H9 (cell line): ENCODE results near the gene TRPM3. TPM values are rescaled to one million over a fixed set of nuclear protein-coding genes. Genes with fewer than 3 reads are reported as not detected.

Experiments used
- DNase-seq: peaks from one replicate; pipeline ENCODE4 v3.0.0-alpha.2; 2017
- H2AFZ ChIP-seq: one replicate; pipeline ENCODE4 v1.6.1; 2013; ENCODE audit warnings: mild to moderate bottlenecking, low read length, control low read depth, moderate library complexity
- H2AK5ac ChIP-seq: 2 replicates; pipeline ENCODE4 v1.6.1; 2013; ENCODE audit warnings: low read length, control low read depth, mixed read lengths; ENCODE audit not compliant: insufficient read length
- H2BK120ac ChIP-seq: one replicate; pipeline ENCODE4 v1.6.1; 2013; ENCODE audit warnings: low read depth, mild to moderate bottlenecking, low read length, control low read depth, inconsistent platforms; ENCODE audit not compliant: poor library complexity, severe bottlenecking
- H2BK12ac ChIP-seq: 2 replicates; pipeline ENCODE4 v1.6.1; 2013; ENCODE audit warnings: low read length, control low read depth, mixed read lengths, low read depth; ENCODE audit not compliant: insufficient read length
- H2BK15ac ChIP-seq: 2 replicates; pipeline ENCODE4 v1.6.1; 2013; ENCODE audit warnings: low read depth, low read length, control low read depth
- H2BK20ac ChIP-seq: one replicate; pipeline ENCODE4 v1.6.1; 2013; ENCODE audit warnings: low read depth, mild to moderate bottlenecking, low read length, control low read depth, inconsistent platforms; ENCODE audit not compliant: poor library complexity, severe bottlenecking
- H2BK5ac ChIP-seq: 2 replicates; pipeline ENCODE4 v1.6.1; 2013; ENCODE audit warnings: low read length, control low read depth, mixed read lengths; ENCODE audit not compliant: insufficient read length
- H3K14ac ChIP-seq: 2 replicates; pipeline ENCODE4 v1.6.1; 2013; ENCODE audit warnings: low read length, control low read depth; ENCODE audit not compliant: insufficient read depth
- H3K18ac ChIP-seq: 2 replicates; pipeline ENCODE4 v1.6.1; 2013; ENCODE audit warnings: low read depth, mild to moderate bottlenecking, mixed read lengths, low read length, control low read depth; ENCODE audit not compliant: insufficient read length
- H3K23ac ChIP-seq: 2 replicates; pipeline ENCODE4 v1.6.1; 2013; ENCODE audit warnings: low read length, control low read depth, mixed read lengths, low read depth; ENCODE audit not compliant: insufficient read length
- H3K23me2 ChIP-seq: 2 replicates; pipeline ENCODE4 v1.6.1; 2013; ENCODE audit warnings: low read depth, mild to moderate bottlenecking, mixed read lengths, low read length, control low read depth; ENCODE audit not compliant: insufficient read length, poor library complexity, severe bottlenecking
- H3K27ac ChIP-seq: 2 replicates; pipeline ENCODE4 v1.5.1; 2013; ENCODE audit warnings: low read length, control low read depth, mixed read lengths, low read depth; ENCODE audit not compliant: insufficient read length
- H3K27me3 ChIP-seq: 2 replicates; pipeline ENCODE4 v1.6.1; 2013; ENCODE audit warnings: low read length, control low read depth, inconsistent platforms; ENCODE audit not compliant: insufficient read depth
- H3K4ac ChIP-seq: 2 replicates; pipeline ENCODE4 v1.6.1; 2013; ENCODE audit warnings: low read depth, mild to moderate bottlenecking, control low read depth, inconsistent platforms, low read length, moderate library complexity
- H3K4me1 ChIP-seq: 2 replicates; pipeline ENCODE4 v1.6.1; 2013; ENCODE audit warnings: low read length, control low read depth, inconsistent platforms; ENCODE audit not compliant: insufficient read depth
- H3K4me2 ChIP-seq: 2 replicates; pipeline ENCODE4 v1.6.1; 2013; ENCODE audit warnings: low read length, control low read depth, mixed read lengths; ENCODE audit not compliant: insufficient read length, insufficient read depth
- H3K56ac ChIP-seq: 2 replicates; pipeline ENCODE4 v1.6.1; 2013; ENCODE audit warnings: low read depth, mild to moderate bottlenecking, mixed read lengths, low read length, control low read depth; ENCODE audit not compliant: insufficient read length
- H3K79me1 ChIP-seq: 2 replicates; pipeline ENCODE4 v1.6.1; 2013; ENCODE audit warnings: low read depth, mild to moderate bottlenecking, moderate library complexity, low read length, control low read depth, inconsistent platforms; ENCODE audit not compliant: insufficient read depth, poor library complexity, severe bottlenecking
- H3K79me2 ChIP-seq: 2 replicates; pipeline ENCODE4 v1.6.1; 2013; ENCODE audit warnings: low read length, control low read depth, inconsistent platforms; ENCODE audit not compliant: insufficient read depth
- H3K9ac ChIP-seq: 2 replicates; pipeline ENCODE4 v1.6.1; 2013; ENCODE audit warnings: low read length, control low read depth, mixed read lengths; ENCODE audit not compliant: insufficient read length; ENCODE audit errors: extremely low read depth
- H3K9me3 ChIP-seq: one replicate; pipeline ENCODE4 v1.6.1; 2013; ENCODE audit warnings: low read depth, low read length, inconsistent platforms; ENCODE audit not compliant: control insufficient read depth
- H3T11ph ChIP-seq: one replicate; pipeline ENCODE4 v1.6.1; 2013; ENCODE audit warnings: mild to moderate bottlenecking, low read length, control low read depth, inconsistent platforms
- H4K20me1 ChIP-seq: one replicate; pipeline ENCODE4 v1.6.1; 2013; ENCODE audit not compliant: control insufficient read depth, insufficient read length, insufficient read depth
- H4K5ac ChIP-seq: 2 replicates; pipeline ENCODE4 v1.6.1; 2013; ENCODE audit warnings: low read depth, mild to moderate bottlenecking, mixed read lengths, low read length, control low read depth; ENCODE audit not compliant: insufficient read length
- H4K8ac ChIP-seq: replicated peaks from 2 replicates; pipeline ENCODE4 v1.6.1; 2013; ENCODE audit warnings: low read length, control low read depth, mixed read lengths, low read depth; ENCODE audit not compliant: insufficient read length
- H4K91ac ChIP-seq: 2 replicates; pipeline ENCODE4 v1.6.1; 2013; ENCODE audit warnings: low read depth, mild to moderate bottlenecking, moderate library complexity, mixed read lengths, low read length, control low read depth; ENCODE audit not compliant: insufficient read length
- H3K27ac Mint-ChIP-seq, 3 experiments: 2 replicates in 2 of 3; 3 replicates in 1 of 3; pipeline ENCODE4 v1.8.0; 2020 to 2021; ENCODE audit warnings: mixed read lengths in 3 of 3, mild to moderate bottlenecking in 1 of 3, moderate library complexity in 1 of 3
- H3K27me3 Mint-ChIP-seq: 2 replicates; pipeline ENCODE4 v1.8.0; 2021; ENCODE audit warnings: low read depth, mild to moderate bottlenecking, moderate library complexity, mixed read lengths
- H3K36me3 Mint-ChIP-seq, 3 experiments: 2 replicates in 2 of 3; 3 replicates in 1 of 3; pipeline ENCODE4 v1.8.0; 2020 to 2021; ENCODE audit warnings: low read depth in 3 of 3, mixed read lengths in 3 of 3; ENCODE audit not compliant: insufficient read depth in 1 of 3
- H3K4me1 Mint-ChIP-seq, 2 experiments: 2 replicates each; pipeline ENCODE4 v1.8.0; 2020; ENCODE audit warnings: mixed read lengths in 2 of 2
- H3K4me3 Mint-ChIP-seq, 2 experiments: 2 replicates in 1 of 2; 3 replicates in 1 of 2; pipeline ENCODE4 v1.8.0; 2020 to 2021; ENCODE audit warnings: mild to moderate bottlenecking in 2 of 2, mixed read lengths in 2 of 2, moderate library complexity in 1 of 2
- H3K9me3 Mint-ChIP-seq, 2 experiments: 2 replicates in 1 of 2; 3 replicates in 1 of 2; pipeline ENCODE4 v1.8.0; 2020; ENCODE audit warnings: mild to moderate bottlenecking in 2 of 2, mixed read lengths in 2 of 2, moderate library complexity in 1 of 2
- WGBS: extraction: QIAGEN DNeasy Blood & Tissue Kit; methylation state at CpG from one replicate; pipeline ENCODE4 v1.1.7; 2013; ENCODE audit warnings: missing lambda C conversion rate, low lambda C conversion rate, mixed read lengths; ENCODE audit not compliant: insufficient read length; ENCODE audit errors: extremely low coverage; 5-methylcytosine and 5-hydroxymethylcytosine counted together
- total RNA-seq: library from RNA; stranded (reverse); gene quantifications from 2 replicates; pipeline ENCODE4 v1.2.1, GENCODE V29; 2021
- TF ChIP-seq, protein P1 (sequence below): fragments of 200-600 bp; sonication (generic); conservative IDR thresholded peaks from 3 replicates; pipeline ENCODE4 v1.8.0; 2021; ENCODE audit warnings: antibody characterized with exemption, mild to moderate bottlenecking

The TRPM3 gene
- total RNA-seq, 1 experiment from 2014 or later: 10.3 TPM

DNA sequence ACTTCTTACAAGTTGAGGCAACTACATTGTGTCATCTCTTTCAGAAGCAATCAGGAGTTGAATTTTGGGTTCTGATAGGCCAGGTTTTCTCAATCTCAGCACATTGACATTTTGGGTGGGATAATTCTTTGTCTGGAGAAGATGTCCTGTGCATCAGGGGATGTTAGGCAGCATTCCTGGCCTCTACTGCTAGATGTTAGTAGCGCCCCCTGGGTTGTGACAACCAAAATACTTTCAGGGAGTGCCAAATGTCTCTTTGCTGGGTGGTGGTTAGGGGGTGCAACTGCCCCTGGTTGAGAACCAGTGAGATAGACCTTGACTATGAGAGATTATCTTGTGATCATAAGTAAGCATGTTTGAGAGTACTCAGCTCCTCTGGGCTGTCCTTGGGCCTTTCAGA, 542.7 kb downstream of the TRPM3 start:
- Histone ChIP-seq H3K9ac (no peak overlapping the region), H2BK120ac (no peak overlapping the region), H3K79me2 (no peaks in the 10 kb centered on the region), H3K79me1 (no peaks in the 10 kb centered on the region), H4K5ac (no peak overlapping the region), H3K4me1 (peaks cover 6% of the 10 kb centered on the region), H2BK12ac (no peak overlapping the region), H2BK20ac (no peak overlapping the region), H2BK5ac (no peak overlapping the region), H3K4ac (no peak overlapping the region), H3K27ac (no peak overlapping the region), H3K18ac (no peak overlapping the region), H3K9me3 (no peaks in the 10 kb centered on the region), H3K23ac (no peak overlapping the region), H4K91ac (no peak overlapping the region), H3K14ac (no peak overlapping the region), H2BK15ac (no peak overlapping the region), H3K23me2 (no peaks in the 10 kb centered on the region), H4K8ac (no peak overlapping the region), H3K27me3 (no peaks in the 10 kb centered on the region; the same call in 1 of the 2 replicates), H4K20me1 (no peaks in the 10 kb centered on the region), H2AK5ac (no peak overlapping the region), H3K4me2 (no peak overlapping the region), H3K56ac (no peak overlapping the region), H3T11ph (no peak overlapping the region), H2AFZ (no peak overlapping the region)
- H3K4me1 Mint-ChIP-seq: peaks cover 11 to 17% of the 10 kb centered on the region in 2 experiments
- H3K9me3 Mint-ChIP-seq: no peaks in the 10 kb centered on the region; a peak in 1 of 5 replicates
- no peaks in the 10 kb centered on the region for H3K36me3 Mint-ChIP-seq
- peaks cover 2% of the 10 kb centered on the region; the same call in 1 of the 2 replicates for H3K27me3 Mint-ChIP-seq
- DNase-seq: no peak
- no CpG with 5 or more reads among the region's 1 CpG for WGBS
- H3K27ac Mint-ChIP-seq: no peak overlapping the region; a peak in 1 of 7 replicates
- no peak overlapping the region for H3K4me3 Mint-ChIP-seq
- TF ChIP-seq, protein P1, sequence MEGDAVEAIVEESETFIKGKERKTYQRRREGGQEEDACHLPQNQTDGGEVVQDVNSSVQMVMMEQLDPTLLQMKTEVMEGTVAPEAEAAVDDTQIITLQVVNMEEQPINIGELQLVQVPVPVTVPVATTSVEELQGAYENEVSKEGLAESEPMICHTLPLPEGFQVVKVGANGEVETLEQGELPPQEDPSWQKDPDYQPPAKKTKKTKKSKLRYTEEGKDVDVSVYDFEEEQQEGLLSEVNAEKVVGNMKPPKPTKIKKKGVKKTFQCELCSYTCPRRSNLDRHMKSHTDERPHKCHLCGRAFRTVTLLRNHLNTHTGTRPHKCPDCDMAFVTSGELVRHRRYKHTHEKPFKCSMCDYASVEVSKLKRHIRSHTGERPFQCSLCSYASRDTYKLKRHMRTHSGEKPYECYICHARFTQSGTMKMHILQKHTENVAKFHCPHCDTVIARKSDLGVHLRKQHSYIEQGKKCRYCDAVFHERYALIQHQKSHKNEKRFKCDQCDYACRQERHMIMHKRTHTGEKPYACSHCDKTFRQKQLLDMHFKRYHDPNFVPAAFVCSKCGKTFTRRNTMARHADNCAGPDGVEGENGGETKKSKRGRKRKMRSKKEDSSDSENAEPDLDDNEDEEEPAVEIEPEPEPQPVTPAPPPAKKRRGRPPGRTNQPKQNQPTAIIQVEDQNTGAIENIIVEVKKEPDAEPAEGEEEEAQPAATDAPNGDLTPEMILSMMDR: peak; percentile 45; the same call in 2 of the 3 replicates
